ENCODE results near the gene VDR.

GRCh38 chr12:47841501-47841900 lies 63.3 kb downstream of the VDR start:
- TF ChIP-seq, protein P1, sequence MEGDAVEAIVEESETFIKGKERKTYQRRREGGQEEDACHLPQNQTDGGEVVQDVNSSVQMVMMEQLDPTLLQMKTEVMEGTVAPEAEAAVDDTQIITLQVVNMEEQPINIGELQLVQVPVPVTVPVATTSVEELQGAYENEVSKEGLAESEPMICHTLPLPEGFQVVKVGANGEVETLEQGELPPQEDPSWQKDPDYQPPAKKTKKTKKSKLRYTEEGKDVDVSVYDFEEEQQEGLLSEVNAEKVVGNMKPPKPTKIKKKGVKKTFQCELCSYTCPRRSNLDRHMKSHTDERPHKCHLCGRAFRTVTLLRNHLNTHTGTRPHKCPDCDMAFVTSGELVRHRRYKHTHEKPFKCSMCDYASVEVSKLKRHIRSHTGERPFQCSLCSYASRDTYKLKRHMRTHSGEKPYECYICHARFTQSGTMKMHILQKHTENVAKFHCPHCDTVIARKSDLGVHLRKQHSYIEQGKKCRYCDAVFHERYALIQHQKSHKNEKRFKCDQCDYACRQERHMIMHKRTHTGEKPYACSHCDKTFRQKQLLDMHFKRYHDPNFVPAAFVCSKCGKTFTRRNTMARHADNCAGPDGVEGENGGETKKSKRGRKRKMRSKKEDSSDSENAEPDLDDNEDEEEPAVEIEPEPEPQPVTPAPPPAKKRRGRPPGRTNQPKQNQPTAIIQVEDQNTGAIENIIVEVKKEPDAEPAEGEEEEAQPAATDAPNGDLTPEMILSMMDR (optimal IDR thresholded peaks at IDR 0.05 in 1 of 3, IDR thresholded peaks at IDR 0.05 in 1 of 3, conservative IDR thresholded peaks at IDR 0.05 in 1 of 3; ENCODE audit: extremely low read depth in 1 of 3, insufficient read depth in 2 of 3, low read length in 3 of 3): no peak
- no peak for TF ChIP-seq EZH2 (IDR thresholded peaks at IDR 0.05; ENCODE audit: low read length)
